ENCODE data around the gene TRIM31.

TRIM31 gene, protein sequence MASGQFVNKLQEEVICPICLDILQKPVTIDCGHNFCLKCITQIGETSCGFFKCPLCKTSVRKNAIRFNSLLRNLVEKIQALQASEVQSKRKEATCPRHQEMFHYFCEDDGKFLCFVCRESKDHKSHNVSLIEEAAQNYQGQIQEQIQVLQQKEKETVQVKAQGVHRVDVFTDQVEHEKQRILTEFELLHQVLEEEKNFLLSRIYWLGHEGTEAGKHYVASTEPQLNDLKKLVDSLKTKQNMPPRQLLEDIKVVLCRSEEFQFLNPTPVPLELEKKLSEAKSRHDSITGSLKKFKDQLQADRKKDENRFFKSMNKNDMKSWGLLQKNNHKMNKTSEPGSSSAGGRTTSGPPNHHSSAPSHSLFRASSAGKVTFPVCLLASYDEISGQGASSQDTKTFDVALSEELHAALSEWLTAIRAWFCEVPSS

DNA sequence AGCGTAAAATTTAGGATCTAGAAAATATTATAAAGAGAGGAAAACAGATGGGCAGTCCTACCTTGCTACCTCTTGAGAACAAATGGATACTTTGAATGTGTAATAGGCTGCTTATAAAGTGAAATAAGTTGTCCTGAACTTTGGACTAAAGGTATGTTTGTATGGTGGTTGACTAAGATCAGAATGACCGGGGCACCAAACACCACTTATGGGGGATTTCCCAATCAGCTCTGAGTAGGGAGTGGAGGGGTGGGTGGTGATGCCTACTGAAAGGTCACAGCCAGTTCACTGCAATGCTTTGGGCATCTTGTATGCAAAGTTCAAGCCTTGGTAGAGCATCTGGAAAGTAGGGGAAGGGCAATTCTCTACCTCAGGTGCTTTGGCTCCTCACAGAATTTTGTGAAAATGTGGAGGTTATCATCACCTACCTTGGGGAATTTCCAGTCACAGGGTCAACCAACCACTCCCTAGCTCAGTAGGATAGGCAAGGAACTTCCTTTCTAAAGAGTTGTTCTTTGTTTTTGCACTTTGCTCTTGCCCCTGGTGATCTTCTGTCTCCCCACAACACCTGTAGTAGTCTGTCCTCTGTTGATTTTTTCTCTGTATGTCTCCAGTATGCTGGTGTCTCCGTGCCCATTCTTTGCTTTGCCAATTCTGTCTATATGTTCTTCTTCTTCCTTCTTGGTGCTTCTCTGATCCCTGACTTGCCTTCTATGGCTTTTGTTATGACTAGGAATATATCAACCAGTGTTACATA lies at the start of gene TRIM31:
Gene TRIM31 (minus strand): TSS at position 88 of the 757 bp plus-strand sequence. CDS start 285 bp downstream, outside the sequence.
- DNase-seq: no peak

DNA sequence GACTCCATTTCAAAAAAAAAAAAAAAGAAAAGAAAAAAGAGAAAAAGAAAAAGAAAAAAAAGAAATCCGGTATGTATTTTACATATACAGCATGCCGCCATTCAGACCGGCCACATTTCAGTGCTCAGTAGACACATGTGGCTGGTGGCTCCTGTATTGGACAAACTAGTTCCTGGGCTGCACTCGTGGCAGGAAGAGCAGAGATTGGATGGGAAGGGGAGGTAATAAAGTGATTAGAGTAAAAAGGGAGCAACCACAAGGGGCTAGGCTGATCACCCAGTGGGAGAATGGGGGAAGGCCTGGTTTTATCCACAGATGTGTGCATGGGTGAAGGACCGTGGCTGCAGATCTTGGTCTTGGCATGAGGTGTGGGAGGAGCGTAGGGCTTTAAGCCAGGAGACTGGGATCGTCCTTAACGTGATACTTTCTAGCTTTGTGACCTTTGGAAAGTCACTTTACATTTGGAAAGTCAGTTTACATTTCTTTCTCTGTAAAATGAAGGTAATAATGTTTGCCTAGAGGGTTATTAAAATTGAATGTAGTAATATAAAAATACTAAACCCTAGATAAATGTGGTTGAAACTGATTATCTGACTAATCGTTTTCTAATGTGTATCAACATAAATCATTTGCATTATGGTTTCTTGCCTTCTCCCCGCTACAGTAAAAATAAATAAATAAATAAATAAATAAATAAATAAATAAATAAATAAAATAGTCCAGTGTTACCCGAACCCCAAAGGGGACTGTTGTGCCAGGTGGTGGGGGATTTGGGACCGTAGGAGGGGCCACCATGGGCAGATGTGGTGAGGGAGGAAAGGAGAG lies 49.6 kb upstream of the TRIM31 start:
- DNase-seq: no peak

DNA sequence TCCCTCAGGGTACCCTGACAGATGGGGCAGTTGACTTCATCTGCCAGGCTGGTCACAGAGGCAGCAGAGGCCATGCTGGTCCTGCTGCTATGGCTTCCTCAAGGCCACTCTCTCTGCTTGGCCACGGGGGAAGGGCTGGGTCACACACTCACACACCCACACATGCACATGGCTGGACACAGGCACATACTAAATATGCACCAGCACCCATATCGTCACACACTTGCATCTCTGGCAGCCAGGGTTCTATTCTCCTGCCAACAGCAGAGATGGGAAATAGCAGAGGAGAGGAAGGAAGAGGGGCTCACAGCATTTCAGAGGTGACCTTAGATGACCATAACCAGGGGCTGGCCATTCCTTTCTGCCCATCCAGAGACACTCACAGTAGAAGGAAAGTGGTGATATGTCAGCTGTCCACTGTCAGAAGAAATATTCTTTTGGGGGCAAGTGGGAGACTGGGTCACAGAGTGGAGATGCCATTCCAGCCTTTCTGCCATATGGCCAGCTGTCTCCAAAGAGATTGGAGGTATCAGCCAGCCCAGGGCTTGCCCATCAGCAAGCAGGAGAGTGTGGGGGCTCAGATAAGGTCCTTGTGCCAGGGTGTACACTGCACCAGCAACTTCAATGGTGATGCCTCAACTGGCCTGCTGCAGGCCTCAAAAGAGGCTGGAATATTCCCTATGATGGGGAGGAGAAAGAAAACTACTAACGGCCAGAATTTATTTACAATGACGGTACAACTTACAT lies 48.1 kb upstream of the TRIM31 start, which contains the start of gene TRIM10:
Gene TRIM10 (minus strand): TSS at position 427 of the 747 bp plus-strand sequence. CDS start 353 bp downstream, at position 74.
- DNase-seq: no peak

DNA sequence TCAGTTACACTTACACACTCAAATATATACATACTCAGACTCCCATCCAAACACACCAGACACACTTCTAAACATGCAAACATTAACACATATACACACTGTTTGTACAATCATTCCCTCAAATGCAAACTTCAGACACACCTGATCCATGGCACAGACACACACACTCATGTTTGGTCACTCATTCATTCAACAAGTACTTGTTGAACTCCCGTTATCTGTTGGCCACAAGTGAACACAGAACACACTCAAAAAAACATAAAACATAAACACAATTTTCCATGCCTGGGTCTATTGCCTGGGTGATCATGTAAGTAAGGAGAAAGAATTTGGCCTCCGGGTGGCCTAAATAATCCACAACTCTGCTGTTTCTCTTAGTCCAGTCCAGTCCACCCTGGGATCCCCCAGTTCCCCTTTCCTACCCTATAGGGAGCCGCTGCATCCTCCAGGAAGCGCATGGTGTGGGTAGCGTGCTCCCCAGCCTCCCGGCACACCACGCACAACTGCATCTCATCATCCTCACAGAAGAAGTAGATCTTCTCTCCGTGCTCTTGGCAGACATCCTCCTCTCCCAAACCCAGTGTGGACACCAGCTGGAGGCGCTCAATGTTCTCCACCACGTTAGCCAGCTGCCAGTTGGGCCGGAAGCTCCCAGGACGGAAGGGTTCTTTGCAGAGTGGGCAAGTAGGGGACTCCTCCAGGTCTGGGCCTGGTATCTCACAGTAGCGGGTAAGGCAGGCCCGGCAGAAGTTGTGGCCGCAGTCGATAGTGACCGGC lies 47.3 kb upstream of the TRIM31 start:
- DNase-seq: no peak

DNA sequence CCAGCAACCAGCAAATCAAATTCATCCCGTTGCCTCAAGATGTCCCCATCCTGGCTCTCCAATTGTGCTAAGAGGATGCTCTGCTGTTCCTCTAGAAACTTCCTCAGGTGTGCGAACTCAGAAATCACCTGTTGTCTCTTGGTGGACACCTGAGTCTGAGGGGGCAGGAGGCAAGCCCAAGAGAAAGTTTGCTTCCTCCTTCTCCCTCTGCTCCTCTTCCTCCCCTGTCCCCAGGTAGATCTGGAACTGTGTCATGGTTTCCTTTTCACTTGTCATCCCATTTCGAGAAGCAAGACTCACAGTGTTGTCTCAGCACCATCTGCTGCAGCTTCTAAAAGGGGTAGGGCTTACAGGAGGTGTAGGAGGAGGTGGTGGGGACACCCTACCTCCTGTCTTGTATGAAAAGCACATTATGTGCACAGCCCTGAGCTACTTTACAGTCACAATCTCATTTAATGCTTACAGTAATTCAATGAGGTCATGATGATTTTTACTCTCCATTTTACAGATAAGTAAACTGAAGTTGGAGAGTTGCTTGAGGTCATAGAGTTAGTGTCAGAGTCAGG lies 45.7 kb upstream of the TRIM31 start:
- no peak for DNase-seq

DNA sequence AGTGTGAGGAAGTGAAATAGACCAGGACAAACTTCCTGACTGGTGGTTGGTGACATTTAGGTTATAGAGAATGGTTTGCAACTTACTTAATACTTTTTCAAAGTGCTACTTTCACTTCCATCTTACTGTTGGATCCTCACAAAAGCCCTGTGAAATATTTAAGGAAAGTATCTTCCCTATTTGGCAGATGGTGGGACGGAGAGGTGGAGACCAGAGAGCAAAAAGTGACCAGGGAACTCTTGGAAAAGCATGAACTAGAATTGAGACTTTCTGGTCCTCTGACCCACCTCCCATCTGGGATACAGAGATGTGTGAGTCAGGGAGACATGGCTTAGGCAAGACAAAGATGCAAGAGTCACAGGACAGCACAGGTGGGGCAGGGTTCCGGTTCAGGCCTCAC lies 45.1 kb upstream of the TRIM31 start:
- DNase-seq: no peak

DNA sequence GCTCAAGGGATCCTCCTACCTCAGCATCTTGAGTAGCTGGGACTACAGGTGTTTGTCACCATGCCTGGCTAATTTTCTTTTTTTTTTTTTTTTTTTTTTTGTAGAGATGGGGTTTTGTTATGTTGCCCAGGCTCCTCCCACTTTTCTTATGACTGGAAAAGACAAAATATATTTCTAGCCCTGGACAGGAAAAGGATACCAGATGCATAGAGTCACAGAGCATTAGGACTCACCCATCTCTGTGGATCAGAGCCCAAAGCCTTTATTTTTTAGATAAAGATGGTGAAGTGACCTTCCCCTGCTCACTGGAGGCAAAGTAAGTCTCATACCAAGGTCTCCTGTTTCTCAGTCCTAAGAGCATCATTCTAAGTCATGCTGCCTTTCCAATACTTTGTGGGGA lies 44.7 kb upstream of the TRIM31 start:
- no peak for DNase-seq

DNA sequence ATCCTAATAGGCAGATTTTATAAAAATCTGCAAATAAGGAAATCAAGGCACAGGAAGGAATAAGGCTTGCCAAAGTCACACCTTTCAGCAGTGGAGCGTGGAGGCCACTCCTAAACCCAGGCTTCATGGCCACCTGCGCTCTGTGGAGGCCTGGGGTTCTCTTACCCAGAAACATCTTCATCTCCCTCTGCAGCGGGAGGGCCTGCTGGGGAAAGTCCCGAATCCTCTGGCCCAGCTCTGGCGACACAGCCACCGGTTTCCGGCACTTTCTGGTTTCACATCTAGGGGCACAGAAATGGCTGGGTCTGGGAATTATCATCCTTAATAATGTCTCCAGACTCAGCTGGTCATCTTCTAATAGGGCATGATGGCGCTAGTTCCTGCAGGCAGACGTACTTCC lies 43.9 kb upstream of the TRIM31 start:
- DNase-seq: no peak

DNA sequence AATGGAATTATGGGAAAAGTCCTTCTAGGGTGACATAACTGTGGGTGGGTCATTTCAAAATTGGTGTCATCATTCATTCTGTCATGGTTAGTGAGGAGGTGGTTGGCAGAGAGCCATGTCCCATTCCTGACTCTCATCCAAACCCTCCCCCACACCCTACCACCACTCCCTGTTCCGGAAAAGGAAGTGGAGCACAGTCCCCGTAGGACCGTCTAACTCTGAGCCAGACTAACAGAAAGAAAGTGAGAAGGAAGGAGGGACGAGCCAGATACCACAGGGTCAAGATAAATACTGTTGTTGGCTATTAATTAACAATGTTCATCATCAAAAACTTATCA lies 43.3 kb upstream of the TRIM31 start:
- DNase-seq: no peak

DNA sequence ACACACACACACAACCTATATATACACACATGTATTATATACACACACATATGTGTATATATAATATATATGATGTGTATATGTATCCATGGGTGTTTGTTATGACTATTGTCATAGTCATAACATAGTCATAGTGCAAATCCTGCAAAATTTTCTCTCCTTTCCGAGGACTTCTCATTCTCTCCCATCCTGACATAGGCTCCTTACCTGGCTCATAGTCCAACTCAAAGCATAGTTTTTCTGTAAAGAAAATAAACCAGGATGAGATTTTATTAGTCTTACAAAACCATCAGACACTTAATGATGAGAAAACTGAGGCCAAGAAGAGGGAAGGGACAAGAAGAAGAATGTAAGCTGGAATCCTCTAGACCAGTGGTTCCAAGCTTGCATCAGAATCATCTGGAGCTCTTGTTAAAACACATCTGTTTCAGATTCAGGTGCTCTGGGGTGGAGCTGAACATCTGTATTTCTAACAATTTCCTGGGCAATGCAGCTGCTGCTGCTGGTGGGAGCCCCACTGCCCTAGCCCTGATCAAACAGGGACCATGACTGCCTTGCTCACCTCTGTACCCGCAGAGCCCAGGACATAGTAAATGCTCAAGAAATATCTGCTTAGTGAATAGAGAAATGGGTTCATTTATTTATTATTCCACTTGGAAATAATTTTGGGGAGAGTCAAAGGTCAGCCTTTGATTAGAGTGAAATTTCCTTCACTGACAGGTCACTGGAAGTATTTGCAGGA lies 42.8 kb upstream of the TRIM31 start:
- DNase-seq: no peak

DNA sequence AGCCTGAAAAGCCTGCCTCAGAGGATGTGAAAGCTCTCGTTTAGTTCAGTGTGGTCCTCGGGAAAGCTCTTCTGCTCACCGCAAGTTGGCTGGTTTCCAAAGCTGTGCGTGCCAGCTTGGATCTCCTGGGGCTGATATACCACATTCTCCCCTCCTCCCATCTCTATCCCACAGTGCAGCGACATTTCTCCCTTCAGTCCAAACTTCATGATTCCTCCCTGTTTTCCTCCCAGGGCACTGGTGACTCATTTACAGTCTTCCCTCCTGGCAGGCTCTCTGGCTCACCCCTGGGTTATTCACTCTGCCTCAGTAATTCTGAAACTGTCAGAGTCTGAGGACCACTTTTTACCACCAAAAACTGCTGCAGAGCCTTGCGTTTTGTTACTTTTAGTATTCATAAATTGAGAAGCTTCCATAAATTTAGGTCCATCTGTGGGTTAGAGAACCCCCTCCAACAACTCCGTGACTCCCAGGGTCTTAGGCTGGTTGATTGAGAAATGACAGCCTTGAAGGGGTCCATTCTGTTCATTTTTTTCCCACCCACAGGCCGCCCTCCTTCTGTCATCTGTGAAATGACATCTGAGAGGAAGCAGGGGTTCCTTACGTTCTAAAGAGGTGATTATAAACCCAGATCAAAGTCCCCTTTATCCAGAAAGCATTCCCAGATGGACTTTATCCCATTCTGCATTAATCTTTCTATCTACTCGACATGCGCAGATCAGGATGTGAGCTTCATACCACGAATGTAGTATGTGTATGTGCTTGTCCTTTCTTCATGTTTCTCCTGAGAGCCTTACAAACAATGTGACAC lies 42.0 kb upstream of the TRIM31 start:
- no peak for DNase-seq

DNA sequence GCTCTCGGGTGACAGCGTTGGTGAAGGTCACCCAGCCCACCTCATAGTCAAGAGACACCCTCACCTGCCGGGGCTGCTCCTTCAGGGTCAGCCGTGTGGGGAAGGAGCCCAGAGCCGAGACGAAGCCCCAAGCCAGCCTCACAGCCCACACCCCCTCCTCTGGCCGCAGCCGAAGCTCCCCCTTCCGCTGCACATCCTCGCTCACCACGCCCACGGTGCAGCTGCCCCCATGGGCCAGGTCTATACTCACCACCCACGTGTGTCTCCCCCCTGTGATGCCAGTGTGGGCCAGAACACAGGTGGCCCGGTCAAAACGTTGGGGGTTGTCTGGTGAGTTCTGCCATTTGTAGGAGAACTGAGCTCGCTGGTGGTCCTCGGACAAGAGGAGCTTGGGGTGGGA lies 41.2 kb upstream of the TRIM31 start:
- DNase-seq: no peak

DNA sequence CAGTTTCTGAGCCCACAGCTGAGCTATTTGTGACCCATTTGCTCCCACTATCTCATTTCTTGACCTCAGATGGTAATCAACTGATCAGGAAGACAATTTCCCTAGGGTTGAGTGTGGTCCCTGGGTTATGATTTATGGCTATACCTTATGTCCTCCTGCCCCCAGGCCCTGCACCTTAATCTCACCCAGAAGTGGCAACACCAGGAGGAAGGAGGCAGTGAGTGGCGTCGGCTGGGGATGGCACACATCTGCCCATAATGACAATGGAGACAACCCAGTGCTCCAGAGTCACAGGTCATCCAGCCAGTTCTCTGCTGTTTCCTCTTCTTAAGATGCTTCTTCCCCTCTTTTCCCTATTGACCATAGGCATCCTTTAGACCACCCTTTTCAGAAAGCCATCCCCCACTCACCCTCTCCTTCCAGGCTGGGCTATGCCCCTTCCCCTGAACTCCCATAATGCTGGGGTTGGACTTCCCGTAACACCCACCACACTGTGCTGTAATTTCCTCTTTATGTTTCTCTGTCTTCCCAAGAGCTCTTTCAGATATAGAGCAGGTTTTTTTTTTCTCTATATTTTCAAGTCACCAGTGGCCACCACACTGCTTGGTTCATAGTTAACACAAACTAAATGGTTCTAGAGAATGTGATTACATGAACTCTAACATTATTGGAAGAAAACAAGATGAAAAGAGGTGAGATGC lies 40.2 kb upstream of the TRIM31 start:
- no peak for DNase-seq

DNA sequence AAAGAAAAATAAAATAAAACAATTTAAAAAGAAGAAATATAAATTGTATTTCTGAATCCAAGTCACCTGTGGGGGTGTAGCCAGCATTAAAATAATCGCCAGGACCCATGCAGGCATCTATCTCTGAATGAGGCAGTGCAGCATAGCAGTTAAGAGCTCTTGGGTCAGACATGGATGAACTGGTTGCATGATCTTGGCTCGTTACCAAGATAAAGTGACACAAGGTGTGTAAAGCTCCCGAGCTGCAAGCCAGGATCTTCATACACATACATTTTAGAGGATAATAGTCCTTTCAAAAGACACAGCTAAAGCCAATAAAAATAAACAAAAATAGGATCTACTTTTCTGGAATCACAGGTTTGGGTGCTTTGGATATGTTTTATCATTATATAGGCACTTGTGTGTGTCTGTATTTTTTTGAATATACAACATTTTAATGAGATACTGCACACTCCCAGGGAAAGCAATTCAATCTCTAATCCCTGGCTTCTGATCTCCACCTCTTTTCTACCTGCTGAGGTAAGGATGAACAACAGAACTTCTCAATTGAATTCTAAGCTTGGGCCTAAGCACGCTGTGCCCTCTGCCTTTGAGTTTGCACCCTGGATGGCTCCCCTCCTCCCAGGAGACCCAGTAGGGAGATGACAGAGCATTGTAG lies 39.3 kb upstream of the TRIM31 start:
- DNase-seq: no peak

DNA sequence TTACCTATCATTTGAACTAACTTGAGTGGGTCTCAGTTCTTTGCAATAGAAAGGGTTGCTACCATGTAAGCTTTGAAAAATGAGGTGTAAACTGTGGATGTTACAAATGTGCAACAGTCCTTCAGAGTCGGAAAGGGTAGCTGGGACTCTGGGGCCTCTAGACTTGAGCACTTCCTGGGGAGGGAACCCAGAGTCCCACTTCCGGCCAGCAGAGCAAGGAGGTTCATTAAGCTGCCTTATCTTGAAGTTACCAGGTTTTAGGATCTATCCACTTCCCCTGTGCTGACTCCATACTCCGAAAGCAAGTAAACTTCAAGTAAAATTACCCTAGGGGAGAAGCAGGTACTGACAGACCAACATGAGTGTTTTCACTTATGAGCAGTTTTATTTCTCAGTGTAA lies 38.7 kb upstream of the TRIM31 start:
- no peak for DNase-seq

DNA sequence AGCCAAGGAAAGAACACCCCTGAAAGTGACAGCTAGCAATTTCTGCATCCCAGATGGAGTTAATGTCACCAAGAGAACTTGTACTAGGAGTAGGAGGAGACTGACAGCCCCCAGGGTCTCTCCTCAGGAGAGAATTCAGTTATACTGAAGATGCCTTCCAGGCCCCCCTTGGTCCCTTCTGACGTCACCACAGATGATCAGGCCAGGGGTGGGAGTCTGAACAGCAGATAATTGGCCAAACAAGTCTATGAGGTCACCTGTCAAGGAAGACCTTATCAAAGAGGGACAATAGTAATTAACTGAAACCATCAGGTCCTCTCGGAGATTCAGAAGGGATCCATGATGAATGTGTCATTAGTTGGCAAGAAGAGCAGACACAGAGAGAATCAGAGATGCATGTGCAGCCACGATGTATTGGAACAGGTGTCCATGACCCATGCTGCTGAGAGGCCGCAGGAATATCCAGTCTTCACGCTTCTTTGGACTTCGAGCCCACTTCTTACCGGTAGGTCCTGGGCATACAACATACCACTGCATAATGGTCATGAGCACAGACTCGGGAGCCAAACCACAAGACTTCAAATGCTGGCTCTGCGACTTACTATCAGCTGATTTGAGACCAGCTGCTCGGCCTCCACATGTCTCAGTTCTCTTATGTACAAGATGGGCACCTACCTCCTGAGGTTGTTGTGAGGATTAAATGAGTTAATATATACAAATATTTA lies 37.9 kb upstream of the TRIM31 start:
- DNase-seq: no peak

DNA sequence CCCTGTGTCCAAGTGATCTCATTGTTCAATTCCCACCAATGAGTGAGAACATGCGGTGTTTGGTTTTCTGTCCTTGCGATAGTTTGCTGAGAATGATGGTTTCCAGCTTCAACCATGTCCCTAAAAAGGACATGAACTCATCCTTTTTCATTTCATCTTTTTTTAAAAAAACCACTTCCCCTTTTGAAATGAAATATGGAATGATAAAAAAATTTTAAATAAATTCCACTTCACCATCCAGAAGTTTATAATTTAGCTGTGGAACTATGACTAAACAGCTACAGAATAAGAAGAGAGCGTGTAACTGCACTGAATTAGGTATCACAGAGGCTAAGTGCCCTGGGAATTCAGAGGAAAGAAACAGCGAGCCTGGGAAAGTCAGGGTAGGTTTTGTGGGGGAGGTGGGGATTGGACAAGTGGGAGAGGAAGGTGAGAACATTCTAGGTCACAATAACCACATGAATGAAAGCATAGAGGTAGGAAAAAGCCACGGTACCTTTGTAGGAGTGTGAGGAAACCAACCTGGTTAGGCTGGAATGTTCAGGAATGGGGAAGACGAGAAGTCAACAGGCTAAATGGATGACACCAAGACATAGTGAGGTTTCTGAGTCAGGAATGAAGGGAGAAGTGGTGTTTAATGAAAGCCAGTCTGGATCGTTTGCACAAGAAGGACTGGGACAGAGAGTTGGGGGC lies 37.1 kb upstream of the TRIM31 start:
- no peak for DNase-seq
